Measurements from ENCODE around the gene BDH2. TPM values are rescaled to one million over a fixed set of nuclear protein-coding genes. Genes with fewer than 3 reads are reported as not detected.

BDH2 gene
- total and polyA plus RNA-seq, 2 experiments from 2014 or later, result 36.5 to 73.9 TPM

DNA sequence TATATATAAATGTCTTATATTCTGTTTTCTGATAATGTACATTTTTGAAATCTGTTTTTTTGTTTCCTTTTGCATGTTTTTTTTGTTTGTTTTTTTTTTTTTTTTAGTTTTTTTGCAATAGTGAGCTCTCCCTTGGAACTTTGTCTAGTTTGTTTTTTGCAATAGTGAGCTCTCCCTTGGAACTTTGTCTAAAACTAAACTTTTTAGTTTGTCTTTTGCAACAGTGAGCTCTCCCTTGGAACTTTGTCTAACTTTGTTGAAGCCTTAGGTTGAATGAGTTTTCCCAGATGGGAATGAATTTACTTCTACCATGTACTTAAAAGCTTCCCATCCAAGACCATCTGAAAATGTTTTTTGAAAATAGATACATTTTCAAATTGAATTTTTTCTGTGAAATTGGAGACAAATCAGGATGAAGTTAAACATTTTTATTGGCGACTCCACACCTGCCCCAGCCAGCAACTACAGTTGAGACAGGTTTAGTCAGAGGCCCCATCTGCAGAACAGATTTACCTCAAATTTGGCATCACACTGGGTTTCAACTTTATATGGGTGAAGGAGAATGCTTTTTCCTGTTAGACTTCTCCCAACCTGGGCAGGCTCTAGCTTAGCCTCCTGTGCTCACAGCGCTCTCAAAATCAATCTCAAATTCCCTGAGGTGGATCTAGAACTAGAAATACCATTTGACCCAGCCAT, 39.0 kb downstream of the BDH2 start (continued):
- TF ChIP-seq ZNF331 (CRISPR knock-in tag; IDR thresholded peaks at IDR 0.05; ENCODE audit: low read depth), result no peak
- no peak for TF ChIP-seq CREB1 (CRISPR knock-in tag; IDR thresholded peaks at IDR 0.05; ENCODE audit: low read depth)
- no peak for TF ChIP-seq EZH2 (IDR thresholded peaks at IDR 0.05; ENCODE audit: low read depth, unreplicated experiment)
- TF ChIP-seq ZNF462 (CRISPR knock-in tag; IDR thresholded peaks at IDR 0.05), result no peak
- no peak for TF ChIP-seq JUNB (IDR thresholded peaks at IDR 0.05; ENCODE audit: unreplicated experiment)
- TF ChIP-seq EZH2phosphoT487 (IDR thresholded peaks at IDR 0.05; ENCODE audit: unreplicated experiment), result no peak

GRCh38 chr4:103054030-103054429, 45.6 kb downstream of the BDH2 start:
- H3K9me3 Mint-ChIP-seq, result no peaks in the 10 kb centered on the region
- H3K27me3 Mint-ChIP-seq (ENCODE audit: insufficient read depth, low read depth, poor library complexity), result no peaks in the 10 kb centered on the region
- H3K9me2 ChIP-seq (ENCODE audit: insufficient read depth), result no peaks in the 10 kb centered on the region
- no peak overlapping the region for H3K4me3 Mint-ChIP-seq
- H3K27ac ChIP-seq (ENCODE audit: low read depth), result no peak overlapping the region
- no peaks in the 10 kb centered on the region for H3K79me2 ChIP-seq (replicated peaks; ENCODE audit: insufficient read depth)
- no peaks in the 10 kb centered on the region for H3K36me3 ChIP-seq (ENCODE audit: insufficient read depth)
- H3K27ac Mint-ChIP-seq, result no peak overlapping the region
- H3K4me1 ChIP-seq (ENCODE audit: insufficient read depth), result no peaks in the 10 kb centered on the region
- no peak overlapping the region for H3K4me2 ChIP-seq
- no peaks in the 10 kb centered on the region for H3K4me1 Mint-ChIP-seq
- H3K4me3 ChIP-seq, result no peak overlapping the region
- DNase-seq (ENCODE audit: low spot score) (no peak), ATAC-seq (no peak)
- no peaks in the 10 kb centered on the region for H4K20me1 ChIP-seq (replicated peaks; ENCODE audit: insufficient read depth)
- H3K36me3 Mint-ChIP-seq (ENCODE audit: low read depth), result no peaks in the 10 kb centered on the region
- H2AFZ ChIP-seq, result no peak overlapping the region
- H3F3A ChIP-seq (replicated peaks; ENCODE audit: low read depth), result no peaks in the 10 kb centered on the region
- H3K27me3 ChIP-seq (ENCODE audit: insufficient read depth), result no peaks in the 10 kb centered on the region
- no peak for TF ChIP-seq EZH2phosphoT487 (IDR thresholded peaks at IDR 0.05; ENCODE audit: unreplicated experiment)
- TF ChIP-seq CREB1 (CRISPR knock-in tag; IDR thresholded peaks at IDR 0.05; ENCODE audit: low read depth), result no peak
- no peak for TF ChIP-seq ZNF331 (CRISPR knock-in tag; IDR thresholded peaks at IDR 0.05; ENCODE audit: low read depth)
- TF ChIP-seq POLR2AphosphoS5 (IDR thresholded peaks at IDR 0.05; ENCODE audit: low read depth), result no peak
- no peak for TF ChIP-seq CTCF (conservative IDR thresholded peaks at IDR 0.05; ENCODE audit: low read depth in 2 of 2)
- no peak for TF ChIP-seq NANOG (IDR thresholded peaks at IDR 0.05; ENCODE audit: borderline replicate concordance)
